Measurements from ENCODE around the gene RPS27L. TPM values are rescaled to one million over a fixed set of nuclear protein-coding genes. Genes with fewer than 3 reads are reported as not detected.

RPS27L gene
- total and polyA plus RNA-seq, 2 donors (not counting 1 experiment from before 2014, with no cell fraction given), result 21.6 to 50.9 TPM

- Histone ChIP-seq H3K36me3 (replicated peaks in 1 of 2; ENCODE audit: control extremely low read depth in 1 of 2, control insufficient read depth in 1 of 2, extremely low read depth in 1 of 2, insufficient read depth in 2 of 2, low read length in 1 of 2) (peaks cover 10% of the 10 kb centered on the region in 2 experiments), H3K9ac (ENCODE audit: low read length) (no peak overlapping the region), H3K9me3 (ENCODE audit: control extremely low read depth in 1 of 3, control insufficient read depth in 2 of 3, insufficient read depth in 1 of 3, low read length in 2 of 3) (no peaks in the 10 kb centered on the region), H3K27ac (ENCODE audit: low read length in 2 of 2) (no peak overlapping the region), H3K4me3 (ENCODE audit: control extremely low read depth in 1 of 5, extremely low read depth in 1 of 5, insufficient read depth in 1 of 5, low read depth in 2 of 5, low read length in 4 of 5) (no peak overlapping the region), H3K79me2 (ENCODE audit: control insufficient read depth, insufficient read depth, low read length) (peaks cover 100% of the 10 kb centered on the region), H2AFZ (ENCODE audit: insufficient read depth, low read depth, low read length, poor library complexity, severe bottlenecking) (no peak overlapping the region), H4K20me1 (ENCODE audit: control insufficient read depth, insufficient read depth, low read length, poor library complexity, severe bottlenecking) (peaks cover 73% of the 10 kb centered on the region), H3K27me3 (replicated peaks in 1 of 4; ENCODE audit: control extremely low read depth in 1 of 4, control insufficient read depth in 3 of 4, insufficient read depth in 4 of 4, low read length in 3 of 4) (no peaks in the 10 kb centered on the region), H3K4me1 (ENCODE audit: control insufficient read depth in 2 of 2, insufficient read depth in 2 of 2, low read length in 2 of 2) (peaks cover 30 to 43% of the 10 kb centered on the region in 2 donors), H3K4me2 (replicated peaks; ENCODE audit: low read depth, low read length, poor library complexity, severe bottlenecking) (no peak overlapping the region)
- H3K27ac Mint-ChIP-seq, result peak overlapping the region; percentile 22
- peaks cover 77% of the 10 kb centered on the region for H3K4me1 Mint-ChIP-seq
- CTCF ChIA-PET, result no interaction called here
- no peak for ATAC-seq (ENCODE audit: low read depth)
- TF ChIP-seq EZH2 (IDR thresholded peaks at IDR 0.05; ENCODE audit: borderline replicate concordance, insufficient read depth, low read depth, low read length, poor library complexity, severe bottlenecking) (no peak), CTCF (IDR thresholded peaks at IDR 0.05) (no peak)
- H3K9me3 Mint-ChIP-seq (ENCODE audit: insufficient read depth), result no peaks in the 10 kb centered on the region
- no peak for DNase-seq
- intact Hi-C loops (cut with micrococcal nuclease), result no loop called here
- no peaks in the 10 kb centered on the region for H3K27me3 Mint-ChIP-seq
- no peak overlapping the region for H3K4me3 Mint-ChIP-seq
- 90% methylated on average over 3 of the region's 5 CpGs for WGBS (ENCODE audit: insufficient coverage)
- POLR2A ChIA-PET, result no interaction called here
These were observed 43.4 kb upstream of the RPS27L start for GRCh38 chr15:63200464-63201249.
